Choroid plexus epithelial cell (primary cell): ENCODE data around the gene FNDC1.

ENCODE experiments used
- DNase-seq: peaks from one replicate; pipeline ENCODE4 v3.0.0-alpha.2; 2010; ENCODE audit warnings: low read depth
- H3K4me3 ChIP-seq: 2 replicates; pipeline ENCODE4 v1.5.1; 2011; ENCODE audit warnings: low read depth, mild to moderate bottlenecking, control low read depth, low read length, moderate library complexity
- CTCF ChIP-seq: conservative IDR thresholded peaks from 2 replicates; pipeline ENCODE4 v1.5.1; 2011; ENCODE audit warnings: low read depth, mild to moderate bottlenecking, control low read depth, inconsistent platforms, low read length, moderate library complexity

Gene FNDC1

GRCh38 chr6:159232106-159232645 lies 63.0 kb downstream of the FNDC1 start:
- no peak overlapping the region for H3K4me3 ChIP-seq
- no peak for TF ChIP-seq CTCF
- no peak for DNase-seq

GRCh38 chr6:159232751-159233150 lies 63.6 kb downstream of the FNDC1 start:
- no peak for TF ChIP-seq CTCF
- no peak for DNase-seq
- no peak overlapping the region for H3K4me3 ChIP-seq

- H3K4me3 ChIP-seq = no peak overlapping the region
- TF ChIP-seq CTCF = no peak
- DNase-seq = no peak
These were observed 64.3 kb downstream of the FNDC1 start for GRCh38 chr6:159233365-159234101.

- no peak overlapping the region for H3K4me3 ChIP-seq
- no peak for TF ChIP-seq CTCF
- DNase-seq = no peak
These were observed 64.9 kb downstream of the FNDC1 start for GRCh38 chr6:159234102-159234553.

GRCh38 chr6:159238920-159239558 lies 69.8 kb downstream of the FNDC1 start:
- no peak for DNase-seq
- no peak for TF ChIP-seq CTCF
- H3K4me3 ChIP-seq = no peak overlapping the region

- no peak overlapping the region for H3K4me3 ChIP-seq
- no peak for DNase-seq
- TF ChIP-seq CTCF = no peak
These were observed 79.9 kb downstream of the FNDC1 start for GRCh38 chr6:159249128-159249527.
